GM12891 (cell line): Measurements from ENCODE around the gene KIF1A.

ENCODE experiments used
- POLR2A ChIP-seq: IDR thresholded peaks from 2 replicates; pipeline ENCODE4 v1.6.1; 2011; ENCODE audit warnings: low read depth, low read length, control low read depth
- POLR2AphosphoS5 ChIP-seq: IDR thresholded peaks from 2 replicates; pipeline ENCODE4 v1.6.1; 2011; ENCODE audit warnings: low read depth, low read length, control low read depth

DNA sequence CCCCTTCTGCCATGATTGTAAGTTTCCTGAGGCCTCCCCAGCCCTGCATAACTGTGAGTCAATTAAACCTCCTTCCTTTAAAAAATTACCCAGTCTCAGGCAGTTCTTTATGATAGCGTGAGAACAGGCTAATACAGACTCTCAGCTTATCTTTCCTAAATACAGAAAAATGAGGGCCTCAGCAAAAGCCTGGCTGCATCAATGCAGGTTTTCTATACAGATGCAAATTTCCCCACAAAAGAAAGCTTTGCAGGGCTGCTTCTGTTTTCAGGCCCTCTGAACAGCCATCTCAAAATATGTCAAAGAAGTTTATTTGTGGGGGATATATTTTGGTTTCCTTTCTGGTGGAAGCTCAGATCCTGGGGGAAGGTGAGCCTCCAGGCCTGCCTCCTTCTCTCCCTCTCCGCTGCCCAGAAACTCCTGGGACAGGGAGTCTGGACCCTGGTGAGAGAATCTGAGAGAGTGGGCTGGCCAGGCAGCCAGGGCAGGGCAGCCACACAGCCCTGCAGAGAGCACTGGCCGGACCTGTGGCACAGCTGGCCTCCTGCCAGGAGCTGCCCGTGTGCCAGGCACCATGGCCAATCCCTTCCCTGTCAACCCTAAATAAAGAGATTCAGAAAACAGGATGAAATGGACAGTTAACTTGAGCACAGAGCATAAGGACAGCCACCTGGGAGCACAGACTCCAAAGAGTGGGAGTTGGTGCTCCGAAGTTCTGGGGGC lies 27.0 kb upstream of the KIF1A start:
- TF ChIP-seq POLR2A (no peak), POLR2AphosphoS5 (no peak)
